Activated CD8-positive, alpha-beta T cell treated with anti-CD3 and anti-CD28 coated beads, Interleukin-2, amount 10 ng/mL, durations not matched to agents 7 days and 5 days (primary cell): ENCODE measurements around the gene CYP4F8. TPM values are rescaled to one million over a fixed set of nuclear protein-coding genes. Genes with fewer than 3 reads are reported as not detected.

Source experiments
- ATAC-seq: fragments of 150-1000 bp; cut with Tn5 transposase; one replicate; pipeline ENCODE4 v1.10.0; 2021; ENCODE audit warnings: moderate library complexity
- CTCF ChIA-PET: fragments of 350-600 bp; sonication (Branson Sonifier 250); formaldehyde crosslinking; loops from one replicate; lab custom pipeline; 2021; ENCODE audit warnings: antibody characterized with exemption; lab: Charles Lee
- POLR2A ChIA-PET: fragments of 350-600 bp; sonication (Branson Sonifier 250); formaldehyde crosslinking; loops from one replicate; lab custom pipeline; 2021; ENCODE audit warnings: antibody characterized with exemption; lab: Charles Lee
- DNase-seq: peaks from one replicate; pipeline ENCODE4 v3.0.0-alpha.2; 2020
- H3K27ac Mint-ChIP-seq: one replicate; pipeline ENCODE4 v1.8.0; 2021; ENCODE audit warnings: mild to moderate bottlenecking, mixed read lengths
- H3K27me3 Mint-ChIP-seq: one replicate; pipeline ENCODE4 v1.8.0; 2021; ENCODE audit warnings: low read depth, mixed read lengths
- H3K36me3 Mint-ChIP-seq: one replicate; pipeline ENCODE4 v1.8.0; 2021; ENCODE audit warnings: low read depth, mixed read lengths
- H3K4me1 Mint-ChIP-seq: one replicate; pipeline ENCODE4 v1.8.0; 2021; ENCODE audit warnings: low read depth, mixed read lengths
- H3K4me3 Mint-ChIP-seq: one replicate; pipeline ENCODE4 v1.8.0; 2021; ENCODE audit warnings: mild to moderate bottlenecking, mixed read lengths
- H3K9me3 Mint-ChIP-seq: one replicate; pipeline ENCODE4 v1.8.0; 2022; ENCODE audit warnings: mixed read lengths; ENCODE audit not compliant: insufficient read depth
- total RNA-seq, 2 experiments: library from RNA; stranded (reverse); gene quantifications; one replicate each; pipeline ENCODE4 v1.2.3, GENCODE V29; 2021

The CYP4F8 gene
- total RNA-seq, 2 experiments from 2014 or later, result not detected

- no peak for ATAC-seq
- no peak overlapping the region for H3K27ac Mint-ChIP-seq
- H3K36me3 Mint-ChIP-seq, result no peaks in the 10 kb centered on the region
- H3K9me3 Mint-ChIP-seq, result no peaks in the 10 kb centered on the region
- H3K27me3 Mint-ChIP-seq, result peaks cover 4% of the 10 kb centered on the region
- no peak overlapping the region for H3K4me3 Mint-ChIP-seq
- POLR2A ChIA-PET, result no interaction called here
- no peak for DNase-seq
- CTCF ChIA-PET, result no interaction called here
- H3K4me1 Mint-ChIP-seq, result no peaks in the 10 kb centered on the region
These were observed 6.8 kb downstream of the CYP4F8 start for GRCh38 chr19:15621801-15622200.

GRCh38 chr19:15622991-15623390 is 8.0 kb downstream of the CYP4F8 start:
- Mint-ChIP-seq H3K27ac (no peak overlapping the region), H3K9me3 (no peaks in the 10 kb centered on the region), H3K36me3 (no peaks in the 10 kb centered on the region), H3K4me1 (no peaks in the 10 kb centered on the region), H3K4me3 (no peak overlapping the region), H3K27me3 (peaks cover 4% of the 10 kb centered on the region)
- ATAC-seq (no peak), DNase-seq (no peak)
- CTCF ChIA-PET, result no interaction called here
- POLR2A ChIA-PET, result no interaction called here

- DNase-seq (no peak), ATAC-seq (no peak)
- no peaks in the 10 kb centered on the region for H3K36me3 Mint-ChIP-seq
These were observed 8.8 kb downstream of the CYP4F8 start for GRCh38 chr19:15623711-15624318.

GRCh38 chr19:15628236-15629002 is 13.4 kb downstream of the CYP4F8 start:
- H3K9me3 Mint-ChIP-seq, result no peaks in the 10 kb centered on the region
- DNase-seq (no peak), ATAC-seq (no peak)
- ChIA-PET CTCF (no interaction called here), POLR2A (no interaction called here)
- H3K27me3 Mint-ChIP-seq, result peaks cover 7% of the 10 kb centered on the region
- no peak overlapping the region for H3K27ac Mint-ChIP-seq
- H3K4me1 Mint-ChIP-seq, result peaks cover 5% of the 10 kb centered on the region
- H3K36me3 Mint-ChIP-seq, result no peaks in the 10 kb centered on the region
- no peak overlapping the region for H3K4me3 Mint-ChIP-seq

More at GRCh38 chr19:15623711-15624318, 8.8 kb downstream of the CYP4F8 start:
- Mint-ChIP-seq H3K4me3 (no peak overlapping the region), H3K9me3 (no peaks in the 10 kb centered on the region), H3K4me1 (no peaks in the 10 kb centered on the region), H3K27ac (no peak overlapping the region), H3K27me3 (peaks cover 4% of the 10 kb centered on the region)
- ChIA-PET POLR2A (no interaction called here), CTCF (no interaction called here)

- H3K4me3 Mint-ChIP-seq, result no peak overlapping the region
- peaks cover 6% of the 10 kb centered on the region for H3K4me1 Mint-ChIP-seq
- H3K36me3 Mint-ChIP-seq, result no peaks in the 10 kb centered on the region
- DNase-seq, result peak; percentile 90
- ATAC-seq, result peak; percentile 93
- CTCF ChIA-PET, result interaction anchor here (0.5 to 1.9 kb wide), 22 partner anchors 25 to 556 kb away, joined by 3 to 14 read pairs (median 4); partner anchors contain the start of gene FAM32A
- H3K9me3 Mint-ChIP-seq, result no peaks in the 10 kb centered on the region
- H3K27ac Mint-ChIP-seq, result no peak overlapping the region
- POLR2A ChIA-PET, result no interaction called here
- peaks cover 7% of the 10 kb centered on the region for H3K27me3 Mint-ChIP-seq
These were observed 14.2 kb downstream of the CYP4F8 start for GRCh38 chr19:15629003-15629880.

- DNase-seq (peak; percentile 35), ATAC-seq (peak; percentile 58)
- Mint-ChIP-seq H3K27me3 (peaks cover 11% of the 10 kb centered on the region), H3K4me3 (no peak overlapping the region), H3K36me3 (no peaks in the 10 kb centered on the region), H3K27ac (no peak overlapping the region), H3K9me3 (no peaks in the 10 kb centered on the region), H3K4me1 (peaks cover 6% of the 10 kb centered on the region)
- ChIA-PET POLR2A (no interaction called here), CTCF (interaction anchor here (0.8 kb wide), 1 partner anchor 554 kb away, joined by 4 read pairs; no protein-coding TSS in a partner anchor)
These were observed 16.8 kb downstream of the CYP4F8 start for GRCh38 chr19:15631817-15632216.

GRCh38 chr19:15633082-15633835 is 18.2 kb downstream of the CYP4F8 start:
- no peak for ATAC-seq
- DNase-seq, result no peak
- Mint-ChIP-seq H3K4me1 (peaks cover 6% of the 10 kb centered on the region), H3K27ac (no peak overlapping the region), H3K9me3 (no peaks in the 10 kb centered on the region), H3K27me3 (peaks cover 11% of the 10 kb centered on the region), H3K4me3 (no peak overlapping the region), H3K36me3 (no peaks in the 10 kb centered on the region)
- ChIA-PET CTCF (no interaction called here), POLR2A (no interaction called here)

- H3K4me1 Mint-ChIP-seq, result peaks cover 6% of the 10 kb centered on the region
- no peak overlapping the region for H3K4me3 Mint-ChIP-seq
- ATAC-seq (no peak), DNase-seq (no peak)
- H3K36me3 Mint-ChIP-seq, result no peaks in the 10 kb centered on the region
- CTCF ChIA-PET, result interaction anchor here (1.2 kb wide), 1 partner anchor 407 kb away, joined by 3 read pairs; no protein-coding TSS in a partner anchor
- peaks cover 11% of the 10 kb centered on the region for H3K27me3 Mint-ChIP-seq
- H3K9me3 Mint-ChIP-seq, result no peaks in the 10 kb centered on the region
- POLR2A ChIA-PET, result no interaction called here
- H3K27ac Mint-ChIP-seq, result no peak overlapping the region
These were observed 19.1 kb downstream of the CYP4F8 start for GRCh38 chr19:15634105-15634504.

- peaks cover 6% of the 10 kb centered on the region for H3K4me1 Mint-ChIP-seq
- DNase-seq, result no peak
- H3K27me3 Mint-ChIP-seq, result peaks cover 11% of the 10 kb centered on the region
- ATAC-seq, result no peak
- ChIA-PET CTCF (interaction anchor here (1.2 kb wide), 1 partner anchor 406 kb away, joined by 3 read pairs; no protein-coding TSS in a partner anchor), POLR2A (no interaction called here)
- no peak overlapping the region for H3K4me3 Mint-ChIP-seq
- no peaks in the 10 kb centered on the region for H3K36me3 Mint-ChIP-seq
- no peaks in the 10 kb centered on the region for H3K9me3 Mint-ChIP-seq
- no peak overlapping the region for H3K27ac Mint-ChIP-seq
These were observed 20.2 kb downstream of the CYP4F8 start for GRCh38 chr19:15635016-15635805.

GRCh38 chr19:15636026-15636425 is 21.0 kb downstream of the CYP4F8 start:
- H3K4me1 Mint-ChIP-seq, result peaks cover 6% of the 10 kb centered on the region
- no peaks in the 10 kb centered on the region for H3K9me3 Mint-ChIP-seq
- H3K4me3 Mint-ChIP-seq, result no peak overlapping the region
- ChIA-PET CTCF (no interaction called here), POLR2A (no interaction called here)
- ATAC-seq (no peak), DNase-seq (no peak)
- no peaks in the 10 kb centered on the region for H3K36me3 Mint-ChIP-seq
- no peak overlapping the region for H3K27ac Mint-ChIP-seq
- H3K27me3 Mint-ChIP-seq, result peaks cover 11% of the 10 kb centered on the region
